Neural cell (in vitro differentiated cells): ENCODE measurements around the gene PAQR9. TPM values are rescaled to one million over a fixed set of nuclear protein-coding genes. Genes with fewer than 3 reads are reported as not detected.

ENCODE experiments used
- H2AFZ ChIP-seq: fragments of 200-600, 300-800 bp; sonication (generic), shearing (Covaris generic); 2 replicates; pipeline ENCODE4 v1.6.0; 2014; ENCODE audit warnings: low read depth, mild to moderate bottlenecking, antibody characterized with exemption, low read length, moderate library complexity
- H3F3A ChIP-seq: fragments of 200-600 bp; shearing (Covaris generic); 2 replicates; pipeline ENCODE4 v1.6.1; 2016; ENCODE audit warnings: mild to moderate bottlenecking, moderate library complexity, mixed read lengths, antibody characterized with exemption, low read length; ENCODE audit not compliant: insufficient read depth, poor library complexity, severe bottlenecking
- H3K27ac ChIP-seq: fragments of 200-600, 300-800 bp; sonication (generic), shearing (Covaris generic); 2 replicates; pipeline ENCODE4 v1.5.1; 2014; ENCODE audit warnings: mild to moderate bottlenecking, low read length, moderate library complexity
- H3K27me3 ChIP-seq: fragments of 300-800, 200-600 bp; sonication (generic), shearing (Covaris generic); 2 replicates; pipeline ENCODE4 v1.6.0; 2014; ENCODE audit warnings: mild to moderate bottlenecking, low read depth, low read length, moderate library complexity; ENCODE audit not compliant: insufficient read depth
- H3K36me3 ChIP-seq: fragments of 300-800, 200-600 bp; sonication (generic), shearing (Covaris generic); 2 replicates; pipeline ENCODE4 v1.5.1; 2014; ENCODE audit warnings: mild to moderate bottlenecking, antibody characterized with exemption, low read length, moderate library complexity; ENCODE audit not compliant: insufficient read depth
- H3K4me2 ChIP-seq: fragments of 300-800, 200-600 bp; sonication (generic), shearing (Covaris generic); 2 replicates; pipeline ENCODE4 v1.6.0; 2014; ENCODE audit warnings: mild to moderate bottlenecking, low read length
- H3K4me3 ChIP-seq: fragments of 300-800, 200-600 bp; sonication (generic), shearing (Covaris generic); 2 replicates; pipeline ENCODE4 v1.5.1; 2014; ENCODE audit warnings: mild to moderate bottlenecking, low read length, moderate library complexity
- H3K79me2 ChIP-seq: fragments of 200-600 bp; shearing (Covaris generic); replicated peaks from 2 replicates; pipeline ENCODE4 v1.6.0; 2014; ENCODE audit warnings: mild to moderate bottlenecking, low read length, moderate library complexity; ENCODE audit not compliant: insufficient read depth
- H3K9ac ChIP-seq: fragments of 300-800, 200-600 bp; sonication (generic), shearing (Covaris generic); 2 replicates; pipeline ENCODE4 v1.6.1; 2016; ENCODE audit warnings: mild to moderate bottlenecking, low read length, mixed read lengths
- H3K9me2 ChIP-seq: fragments of 200-600 bp; shearing (Covaris generic); 2 replicates; pipeline ENCODE4 v1.6.1; 2016; ENCODE audit warnings: mild to moderate bottlenecking, low read length, mixed read lengths; ENCODE audit not compliant: insufficient read depth
- H3K9me3 ChIP-seq: fragments of 200-600, 300-800 bp; sonication (generic), shearing (Covaris generic); 2 replicates; pipeline ENCODE4 v1.6.1; 2016; ENCODE audit warnings: mild to moderate bottlenecking, mixed run types, low read length, moderate library complexity, mixed read lengths
- H4K20me1 ChIP-seq: fragments of 200-600 bp; shearing (Covaris generic); 2 replicates; pipeline ENCODE4 v1.6.1; 2016; ENCODE audit warnings: mild to moderate bottlenecking, mixed run types; ENCODE audit not compliant: insufficient read depth
- EP300 ChIP-seq: fragments of 450-650 bp; conservative IDR thresholded peaks from 2 replicates; pipeline ENCODE4 v1.6.1; 2014; ENCODE audit warnings: antibody characterized with exemption, mild to moderate bottlenecking, moderate library complexity; ENCODE audit not compliant: poor library complexity, severe bottlenecking
- EZH2 ChIP-seq: fragments of 200-600, 300-800 bp; shearing (Covaris generic), sonication (generic); IDR thresholded peaks from 2 replicates; pipeline ENCODE4 v1.6.1; 2014; ENCODE audit warnings: antibody characterized with exemption, low read length, borderline replicate concordance, mild to moderate bottlenecking; ENCODE audit not compliant: insufficient read depth, poor library complexity, severe bottlenecking
- MXI1 ChIP-seq: fragments of 450-650 bp; conservative IDR thresholded peaks from 2 replicates; pipeline ENCODE4 v1.6.1; 2014; ENCODE audit warnings: antibody characterized with exemption, mild to moderate bottlenecking; ENCODE audit not compliant: poor library complexity, severe bottlenecking
- POLR2AphosphoS5 ChIP-seq: IDR thresholded peaks from 2 replicates; pipeline ENCODE4 v1.6.1; 2012
- RAD21 ChIP-seq: fragments of 450-650 bp; conservative IDR thresholded peaks from 2 replicates; pipeline ENCODE4 v1.6.1; 2014; ENCODE audit warnings: antibody characterized with exemption, mild to moderate bottlenecking, moderate library complexity
- REST ChIP-seq: IDR thresholded peaks from 2 replicates; pipeline ENCODE4 v1.6.1; 2012; ENCODE audit warnings: borderline replicate concordance
- SMC3 ChIP-seq: fragments of 450-650 bp; conservative IDR thresholded peaks from 2 replicates; pipeline ENCODE4 v1.6.1; 2014; ENCODE audit warnings: antibody characterized with exemption, mild to moderate bottlenecking, moderate library complexity; ENCODE audit not compliant: poor library complexity
- TAF1 ChIP-seq: IDR thresholded peaks from 2 replicates; pipeline ENCODE4 v1.6.1; 2012; ENCODE audit warnings: low read depth
- polyA minus RNA-seq: library from RNA; depleted of rRNA, polyadenylated mRNA; stranded (reverse); fragments of >200 nt; gene quantifications from 2 replicates; pipeline ENCODE4 v1.2.3, GENCODE V29; 2014
- polyA plus RNA-seq: library from polyadenylated mRNA; depleted of rRNA; stranded (reverse); fragments of >200 nt; gene quantifications from 2 replicates; pipeline ENCODE4 v1.2.3, GENCODE V29; 2014
- TF ChIP-seq, protein P1 (sequence below): fragments of 450-650 bp; IDR thresholded peaks from 2 replicates; pipeline ENCODE4 v1.5.1; 2014; ENCODE audit warnings: antibody characterized with exemption, mild to moderate bottlenecking, moderate library complexity; ENCODE audit not compliant: poor library complexity, severe bottlenecking

PAQR9 gene
- polyA plus RNA-seq (0.24 and 0.28 TPM in 2 replicates), polyA minus RNA-seq (1.9 and 2.5 TPM in 2 replicates)

- peak within 1 kb of the TSS; percentile 86 for H3K4me3 ChIP-seq
- peak within 1 kb of the TSS; percentile 78 for H3K9ac ChIP-seq
- no peaks in the 10 kb centered on the region for H3K79me2 ChIP-seq
- H3K9me2 ChIP-seq: no peaks in the 10 kb centered on the region
- no peaks in the 10 kb centered on the region for H3F3A ChIP-seq
- H3K9me3 ChIP-seq: no peaks in the 10 kb centered on the region
- no peaks in the 10 kb centered on the region for H4K20me1 ChIP-seq
- no peaks in the 10 kb centered on the region for H3K36me3 ChIP-seq
- H3K27ac ChIP-seq: peak within 1 kb of the TSS; percentile 61
- peak within 1 kb of the TSS; percentile 78 for H2AFZ ChIP-seq
- peak within 1 kb of the TSS; percentile 59 for H3K4me2 ChIP-seq
- TF ChIP-seq EZH2 (no peak), EP300 (peak; percentile 3), RAD21 (no peak), REST (no peak), SMC3 (no peak), MXI1 (no peak), TAF1 (no peak), POLR2AphosphoS5 (peak; percentile 74)
- TF ChIP-seq, protein P1, sequence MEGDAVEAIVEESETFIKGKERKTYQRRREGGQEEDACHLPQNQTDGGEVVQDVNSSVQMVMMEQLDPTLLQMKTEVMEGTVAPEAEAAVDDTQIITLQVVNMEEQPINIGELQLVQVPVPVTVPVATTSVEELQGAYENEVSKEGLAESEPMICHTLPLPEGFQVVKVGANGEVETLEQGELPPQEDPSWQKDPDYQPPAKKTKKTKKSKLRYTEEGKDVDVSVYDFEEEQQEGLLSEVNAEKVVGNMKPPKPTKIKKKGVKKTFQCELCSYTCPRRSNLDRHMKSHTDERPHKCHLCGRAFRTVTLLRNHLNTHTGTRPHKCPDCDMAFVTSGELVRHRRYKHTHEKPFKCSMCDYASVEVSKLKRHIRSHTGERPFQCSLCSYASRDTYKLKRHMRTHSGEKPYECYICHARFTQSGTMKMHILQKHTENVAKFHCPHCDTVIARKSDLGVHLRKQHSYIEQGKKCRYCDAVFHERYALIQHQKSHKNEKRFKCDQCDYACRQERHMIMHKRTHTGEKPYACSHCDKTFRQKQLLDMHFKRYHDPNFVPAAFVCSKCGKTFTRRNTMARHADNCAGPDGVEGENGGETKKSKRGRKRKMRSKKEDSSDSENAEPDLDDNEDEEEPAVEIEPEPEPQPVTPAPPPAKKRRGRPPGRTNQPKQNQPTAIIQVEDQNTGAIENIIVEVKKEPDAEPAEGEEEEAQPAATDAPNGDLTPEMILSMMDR: no peak
- no peaks in the 10 kb centered on the region for H3K27me3 ChIP-seq
Observed at GRCh38 chr3:142963516-142964448, at the start of gene PAQR9. Gene PAQR9 (minus strand): TSS chr3:142963674. CDS start chr3:142963336, 338 bp downstream.

DNA sequence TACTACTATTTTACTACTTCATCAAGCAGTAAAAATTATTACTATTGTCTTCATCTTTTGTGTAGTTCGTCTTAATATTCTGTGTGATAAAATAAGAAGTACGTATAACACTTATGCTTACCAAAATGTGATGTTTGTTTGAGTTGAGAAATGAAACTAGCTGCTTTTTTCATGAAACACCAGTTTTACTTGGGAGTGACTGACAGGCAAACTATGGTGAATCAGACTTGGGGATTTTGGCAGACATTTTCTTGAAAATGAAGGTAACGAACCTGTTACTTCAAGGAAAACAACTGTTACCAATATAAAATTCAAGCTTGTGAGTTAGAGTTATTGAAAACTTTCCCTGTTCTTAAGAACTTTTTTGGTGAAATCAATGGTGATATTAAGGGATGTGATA is 48.2 kb upstream of the PAQR9 start:
- Histone ChIP-seq H3K9ac (no peak overlapping the region), H3F3A (no peaks in the 10 kb centered on the region), H3K9me3 (no peaks in the 10 kb centered on the region), H3K36me3 (peaks cover 5% of the 10 kb centered on the region), H3K27ac (no peak overlapping the region), H3K4me2 (no peak overlapping the region), H3K4me3 (no peak overlapping the region), H3K9me2 (no peaks in the 10 kb centered on the region), H2AFZ (no peak overlapping the region), H3K27me3 (no peaks in the 10 kb centered on the region), H4K20me1 (no peaks in the 10 kb centered on the region), H3K79me2 (peaks cover 62% of the 10 kb centered on the region)
- TF ChIP-seq POLR2AphosphoS5: no peak
- no peak for TF ChIP-seq MXI1
- TF ChIP-seq TAF1: no peak
- TF ChIP-seq REST: no peak
- TF ChIP-seq EP300: no peak
- no peak for TF ChIP-seq SMC3
- TF ChIP-seq RAD21: no peak
- TF ChIP-seq EZH2: no peak
- TF ChIP-seq, protein P1: no peak
